NCI-H2171 (cell line): ENCODE data around the gene DEAF1.
A peak's percentile ranks its signal among the peaks of the same experiment; 100 is the strongest.

ENCODE experiments used
- DNase-seq: peaks from one replicate; lab custom pipeline; 2025; lab: John Stamatoyannopoulos, UW

Gene DEAF1

DNA sequence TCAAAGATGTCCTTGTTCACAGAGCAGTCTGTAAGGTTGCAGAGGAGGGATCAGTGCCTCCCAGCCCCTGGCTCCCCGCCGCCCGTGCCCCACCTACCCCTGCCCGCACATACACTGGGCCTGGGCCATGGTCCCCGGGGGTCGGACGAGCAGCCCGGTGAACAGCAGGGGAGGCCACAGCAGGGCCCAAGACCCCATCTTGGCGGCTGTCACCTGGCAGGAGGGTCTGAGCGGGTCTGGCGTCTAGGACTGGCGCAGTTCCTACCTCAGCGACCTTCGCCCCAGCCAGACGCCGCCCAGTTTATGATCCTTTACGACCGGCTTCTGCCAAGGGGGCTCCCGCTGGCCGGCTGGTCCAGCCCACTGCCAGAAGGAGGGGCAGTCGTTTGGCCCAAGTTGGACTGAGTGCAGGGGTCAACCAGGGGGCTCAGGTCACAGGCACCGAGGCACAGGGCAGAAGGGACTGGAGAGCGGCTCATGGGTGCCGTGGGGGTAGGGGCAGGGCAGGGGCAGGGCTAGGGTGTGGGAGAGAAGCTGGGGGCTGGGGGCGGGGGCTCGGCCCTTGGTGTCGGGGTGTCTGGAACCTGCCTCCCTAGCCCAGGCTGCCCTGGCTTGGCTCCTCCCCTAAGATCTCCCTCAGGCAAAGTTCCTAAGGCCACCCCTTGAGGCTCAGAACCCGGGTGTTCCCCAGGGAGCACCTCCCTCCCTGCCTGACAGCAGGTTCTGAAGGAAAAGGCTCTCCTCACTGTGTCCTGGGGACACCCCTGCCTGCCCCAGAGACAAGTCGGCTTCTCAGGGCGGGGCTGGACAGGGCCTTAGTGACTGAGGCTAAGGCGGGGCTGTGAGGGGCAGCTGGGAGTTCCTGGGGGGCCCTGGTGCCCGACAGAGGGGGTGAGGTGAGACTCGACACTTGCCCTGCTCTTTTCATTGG, 70.1 kb downstream of the DEAF1 start, which contains the start of gene CDHR5:
CDHR5 (minus strand) TSS at position 251 of the 931 bp plus-strand sequence; CDS start at position 198, 53 bp downstream.
- DNase-seq, result no peak

DNA sequence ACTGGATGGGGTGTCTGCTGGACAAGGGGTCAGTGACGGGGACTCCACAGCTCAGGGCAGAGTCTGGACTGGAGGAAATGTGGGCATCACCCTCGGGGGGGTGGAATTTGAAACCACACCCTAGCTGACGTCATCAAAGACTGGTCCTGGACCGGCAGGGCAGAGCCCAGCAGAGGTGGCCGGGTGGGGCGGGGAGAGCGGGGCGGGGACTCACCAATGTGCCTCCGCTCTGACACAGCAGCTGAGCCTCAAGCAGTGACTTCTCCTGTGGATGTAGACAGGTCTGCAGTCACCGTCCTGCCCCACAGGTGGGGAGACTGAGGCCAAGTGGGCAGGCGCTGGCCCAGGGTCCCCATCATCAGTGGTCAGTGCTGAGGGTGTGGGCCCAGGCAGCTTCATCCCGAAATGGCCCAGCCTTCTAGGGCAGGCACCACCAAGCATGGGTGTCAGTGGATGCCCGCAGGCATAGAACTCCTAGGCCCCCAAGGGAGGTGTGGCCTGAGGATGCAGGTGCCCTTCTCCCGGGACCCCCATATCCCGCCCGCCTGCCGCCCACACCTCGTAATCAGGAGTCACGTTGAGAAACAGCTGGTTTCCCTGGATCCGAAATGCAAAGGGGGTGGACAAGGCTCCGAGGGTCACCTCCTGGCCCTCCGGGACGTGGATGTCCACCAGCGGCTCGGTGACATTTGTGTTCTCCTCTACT, 70.9 kb downstream of the DEAF1 start:
- no peak for DNase-seq

DNA sequence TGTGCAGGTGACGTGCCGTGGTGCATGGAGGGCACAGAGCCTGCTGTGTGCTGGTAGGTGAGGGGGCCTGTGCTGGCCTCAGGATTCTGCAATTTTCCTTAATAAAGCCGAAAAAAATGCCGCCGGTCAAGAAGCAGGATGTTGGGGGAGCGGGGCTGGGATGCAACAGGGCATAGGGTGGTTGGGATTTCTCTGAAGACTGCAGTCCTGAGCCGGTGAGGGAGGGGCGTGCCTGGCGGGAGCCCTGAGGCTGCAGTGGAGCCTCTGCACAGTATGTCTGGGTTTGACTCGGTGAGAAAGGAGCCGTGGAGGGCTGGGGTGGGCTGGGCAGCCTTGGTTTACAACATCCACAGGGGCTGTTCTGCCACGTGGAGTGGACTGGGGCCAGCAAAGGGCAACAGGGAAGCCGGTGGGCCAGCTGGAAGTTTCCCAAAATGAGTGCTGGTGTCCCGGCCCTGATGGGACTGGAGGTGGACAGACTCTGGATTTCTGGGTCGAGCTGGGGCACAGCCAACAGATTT, 71.6 kb downstream of the DEAF1 start:
- no peak for DNase-seq

DNA sequence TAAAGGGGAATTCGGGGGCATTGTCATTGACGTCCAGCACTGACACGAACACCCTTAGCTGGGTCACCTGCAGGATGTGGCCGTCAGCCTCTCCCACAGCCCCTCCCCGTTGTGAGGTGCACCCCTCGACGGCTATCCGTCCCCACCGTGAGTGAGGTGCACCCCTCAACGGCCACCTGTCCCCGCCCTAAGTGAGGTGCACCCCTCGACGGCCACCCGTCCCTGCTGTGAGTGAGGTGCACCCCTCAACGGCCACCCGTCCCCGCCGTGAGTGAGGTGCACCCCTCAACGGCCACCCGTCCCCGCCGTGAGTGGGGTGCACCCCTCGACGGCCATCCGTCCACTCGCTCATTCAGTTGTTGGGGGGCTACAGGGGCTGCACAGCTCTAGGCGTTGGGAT, 73.2 kb downstream of the DEAF1 start:
- DNase-seq, result no peak

DNA sequence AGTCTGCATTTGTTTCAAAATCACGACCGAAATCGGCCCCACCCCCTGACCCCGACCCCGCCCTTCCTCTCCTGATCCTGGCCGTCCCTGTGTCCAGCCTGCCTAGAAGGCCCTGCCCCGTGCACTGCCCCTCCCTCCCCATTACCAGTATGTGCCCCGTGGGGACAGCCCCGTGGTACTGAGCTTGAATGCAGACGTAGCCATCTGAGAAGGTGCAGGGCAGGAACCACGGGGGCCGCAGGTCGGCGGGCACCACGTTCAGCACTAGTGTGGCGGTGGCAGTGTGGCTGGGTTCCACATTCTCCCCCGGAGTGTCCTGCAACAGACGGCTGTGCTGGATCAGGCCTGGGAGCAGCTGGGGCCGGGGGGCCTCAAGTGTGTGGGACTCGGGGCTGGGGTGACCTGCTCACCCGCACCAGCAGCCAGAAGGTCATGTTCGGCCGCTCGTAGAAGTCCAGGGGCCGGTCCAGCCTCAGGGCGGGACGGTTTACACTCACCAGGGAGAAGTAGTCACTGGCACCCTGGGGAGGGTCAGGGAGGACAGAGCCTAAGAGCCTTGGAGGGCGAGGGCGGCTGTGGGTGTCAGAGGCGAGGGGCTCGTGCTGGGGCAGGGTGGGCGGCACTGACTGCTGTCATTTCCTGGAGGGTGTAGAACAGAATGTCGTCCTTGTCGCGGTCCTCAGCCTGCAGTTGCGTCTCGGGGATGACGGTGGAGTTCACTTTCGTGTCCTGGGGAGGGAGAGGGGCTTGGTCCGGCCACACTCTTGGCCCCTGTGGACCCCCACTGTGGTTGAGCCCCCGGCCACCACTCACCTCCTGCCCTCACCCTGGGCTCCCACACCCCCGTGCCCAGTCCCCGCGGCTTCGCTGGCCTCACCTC, 73.8 kb downstream of the DEAF1 start:
- no peak for DNase-seq

DNA sequence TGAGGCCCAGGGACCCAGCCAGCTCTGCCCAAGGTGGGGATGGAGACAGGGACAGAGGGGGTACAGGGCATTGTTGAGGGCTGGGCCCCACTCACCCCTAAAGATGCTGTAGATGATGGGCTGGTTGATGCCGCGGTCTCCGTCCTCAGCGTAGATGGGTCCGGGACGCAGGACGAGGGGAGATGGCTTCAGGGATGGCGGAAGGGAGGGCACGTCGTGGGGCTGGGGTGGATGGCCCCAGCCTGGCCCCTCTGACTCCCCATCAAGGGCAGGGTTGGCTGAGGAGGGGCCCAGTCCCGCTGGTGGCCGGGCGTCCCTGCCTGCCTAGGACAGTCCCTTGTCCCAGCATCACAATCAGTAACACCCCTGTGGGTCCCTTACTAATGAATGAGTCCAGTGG, 74.8 kb downstream of the DEAF1 start:
- no peak for DNase-seq

DNA sequence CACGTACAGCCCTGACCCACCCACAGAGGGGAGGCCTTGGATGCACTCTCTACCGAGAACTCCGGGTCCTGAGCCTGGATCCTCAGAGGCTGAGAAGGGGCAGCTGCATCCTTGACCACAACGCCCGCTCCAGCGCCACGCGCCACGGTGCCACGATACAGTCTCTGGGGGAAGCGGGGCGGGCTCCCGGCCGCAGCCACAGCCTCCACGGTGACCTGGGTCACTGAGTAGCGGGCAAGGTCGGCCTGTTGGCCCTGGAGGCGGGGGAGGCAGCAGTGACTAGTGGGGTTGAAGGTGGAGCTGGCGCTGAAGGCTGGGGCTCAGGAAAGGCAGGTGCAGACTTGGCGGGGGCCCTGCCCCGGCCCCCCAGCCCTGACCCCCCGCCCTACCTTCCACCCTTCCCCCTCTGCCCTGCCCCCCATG, 75.4 kb downstream of the DEAF1 start:
- DNase-seq, result no peak

DNA sequence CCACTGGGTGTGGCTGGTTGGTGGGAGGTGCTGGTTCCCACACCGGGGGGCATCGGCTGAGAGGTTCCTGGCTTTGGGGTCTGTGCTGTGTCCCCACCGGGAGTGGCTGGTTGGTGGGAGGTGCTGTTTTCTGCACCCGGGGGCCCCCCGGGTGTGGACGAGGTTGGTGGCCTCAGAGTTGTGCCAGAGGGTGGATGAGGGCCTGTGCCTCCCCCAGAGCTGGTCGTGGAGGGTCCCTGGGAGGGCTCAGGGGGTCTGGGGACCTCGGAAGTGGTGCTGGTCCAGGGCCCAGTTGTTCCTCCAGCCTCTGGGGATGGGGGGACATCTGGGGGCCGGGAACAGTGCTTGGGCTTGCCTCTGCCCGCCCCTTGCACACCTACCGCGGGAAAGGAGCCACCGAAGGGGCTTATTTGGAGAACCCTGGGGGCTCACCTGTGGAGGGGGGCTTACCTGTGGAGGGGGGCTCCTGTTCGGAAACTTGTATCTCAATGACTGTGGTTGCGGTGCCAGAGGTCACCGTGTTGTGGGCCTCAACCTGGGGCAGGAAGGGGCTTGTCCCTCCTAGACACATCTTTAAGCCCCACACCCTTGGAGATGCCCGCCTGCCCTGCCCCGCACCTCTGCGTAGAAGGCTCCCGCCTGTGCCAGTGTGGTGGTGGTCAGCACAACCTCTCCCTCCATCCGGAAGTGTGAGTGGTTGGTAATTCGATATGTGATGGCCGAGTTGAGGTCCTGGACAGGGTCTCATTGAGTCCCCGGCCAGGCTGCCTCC, 76.0 kb downstream of the DEAF1 start:
- DNase-seq, result no peak

DNA sequence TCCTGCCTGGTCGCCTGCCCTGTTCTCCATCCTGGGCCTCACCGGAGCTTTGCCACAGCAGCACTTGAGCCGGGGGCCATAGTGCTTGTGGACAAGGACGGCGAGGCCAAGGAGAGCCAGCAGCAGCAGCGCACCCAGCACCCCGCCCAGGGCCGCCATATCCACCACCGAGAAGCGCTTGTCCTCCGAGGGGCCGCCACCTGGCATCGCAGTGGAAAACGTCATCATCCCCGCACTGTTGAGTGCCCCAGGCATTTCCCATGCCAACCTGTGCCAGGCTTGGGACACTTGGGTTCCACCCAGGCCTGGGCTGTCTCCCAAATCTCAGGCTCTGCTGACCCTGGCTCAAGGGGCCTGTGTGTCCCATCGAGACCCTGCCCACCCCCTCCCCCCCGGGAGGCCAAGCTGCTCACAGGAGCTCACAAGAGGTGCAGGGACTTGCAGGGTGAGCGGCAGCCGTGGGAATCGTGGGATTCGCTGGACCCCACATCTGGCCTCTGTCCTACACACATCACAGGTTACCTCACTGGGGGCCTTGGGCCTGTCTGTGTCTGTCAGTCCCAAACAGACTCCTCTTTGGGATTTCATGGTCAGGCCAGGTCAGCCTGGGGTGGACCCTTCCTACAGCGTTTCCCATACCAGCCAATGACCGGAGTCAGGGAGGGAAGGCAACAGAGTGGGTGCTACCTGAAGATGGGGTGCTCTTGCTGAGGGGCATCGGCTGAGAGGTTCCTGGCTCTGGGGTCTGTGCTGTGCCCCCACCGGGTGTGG, 76.9 kb downstream of the DEAF1 start:
- DNase-seq, result no peak

DNA sequence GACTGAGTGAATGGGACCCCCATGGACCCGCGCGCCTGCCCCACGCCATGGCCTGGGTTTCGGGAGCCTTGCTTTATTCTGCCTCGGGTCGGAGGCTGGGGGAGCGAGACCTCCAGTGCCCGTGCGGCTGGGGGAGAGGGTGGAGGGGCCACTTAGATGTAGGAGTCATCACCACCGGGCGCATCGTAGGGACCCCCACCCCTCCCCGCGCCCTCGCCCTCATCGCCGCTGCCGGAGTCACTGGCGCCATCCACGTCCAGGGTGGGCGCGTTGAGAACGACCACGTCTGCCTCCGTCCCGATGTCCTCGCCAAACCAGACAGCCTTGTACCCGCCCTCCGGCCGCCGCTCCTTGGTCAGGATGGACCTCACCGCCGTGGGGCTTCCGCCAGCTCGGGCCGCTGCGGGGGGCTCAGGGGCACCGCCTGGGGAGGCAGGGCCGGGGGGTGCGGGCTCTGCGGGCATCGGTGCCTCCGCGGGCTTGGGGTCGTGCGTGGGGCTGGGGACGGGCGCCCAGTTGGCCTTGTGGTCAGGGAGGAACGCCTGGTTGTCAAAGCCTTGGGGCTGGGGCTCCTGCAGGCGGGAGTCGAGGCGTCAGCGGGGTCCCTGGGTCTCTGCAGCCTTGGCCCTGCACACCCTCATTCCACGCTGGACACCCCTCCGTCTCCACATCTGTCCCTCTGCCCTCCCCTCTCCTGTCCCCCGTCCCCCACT, 77.7 kb downstream of the DEAF1 start:
- DNase-seq, result no peak

DNA sequence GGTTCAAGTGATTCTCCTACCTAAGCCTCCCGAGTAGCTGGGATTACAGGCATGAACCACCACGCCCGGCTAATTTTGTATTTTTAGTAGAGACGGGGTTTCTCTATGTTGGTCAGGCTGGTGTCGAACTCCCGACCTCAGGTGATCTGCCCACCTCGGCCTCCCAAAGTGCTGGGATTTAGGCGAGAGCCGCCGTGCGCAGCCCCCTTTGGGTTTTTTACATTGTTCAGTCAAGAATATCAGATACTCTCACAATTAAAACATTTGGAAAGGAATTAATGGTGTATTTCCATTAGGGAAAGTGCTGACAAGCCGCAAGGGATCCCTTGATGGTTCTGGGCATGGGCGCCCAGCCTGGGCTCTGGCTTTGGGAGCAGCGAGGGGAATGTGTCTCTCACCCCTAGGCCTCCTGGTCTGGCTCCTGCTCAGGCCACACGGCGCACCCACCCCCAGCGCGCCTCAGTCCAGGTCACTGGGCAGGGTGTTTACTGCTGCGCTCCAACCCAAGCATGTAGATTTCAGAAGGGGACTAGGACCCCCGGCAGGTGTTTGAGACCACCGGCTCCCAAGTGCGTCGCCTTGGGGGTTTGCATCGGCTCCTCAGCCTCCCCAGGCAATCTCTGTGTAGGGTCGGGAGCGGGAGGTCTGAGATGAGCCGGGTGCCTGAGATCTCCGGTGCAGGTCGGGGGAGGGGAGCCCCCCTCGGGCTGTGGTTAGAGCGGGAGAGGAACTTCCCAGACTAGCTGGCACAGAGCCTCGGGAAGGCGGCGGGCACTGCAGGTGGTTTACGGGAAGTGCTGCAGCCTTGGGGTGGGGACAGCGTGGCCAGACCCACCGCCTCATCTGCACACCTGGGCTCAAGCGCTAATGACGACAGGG, 78.5 kb downstream of the DEAF1 start:
- DNase-seq, result no peak

DNA sequence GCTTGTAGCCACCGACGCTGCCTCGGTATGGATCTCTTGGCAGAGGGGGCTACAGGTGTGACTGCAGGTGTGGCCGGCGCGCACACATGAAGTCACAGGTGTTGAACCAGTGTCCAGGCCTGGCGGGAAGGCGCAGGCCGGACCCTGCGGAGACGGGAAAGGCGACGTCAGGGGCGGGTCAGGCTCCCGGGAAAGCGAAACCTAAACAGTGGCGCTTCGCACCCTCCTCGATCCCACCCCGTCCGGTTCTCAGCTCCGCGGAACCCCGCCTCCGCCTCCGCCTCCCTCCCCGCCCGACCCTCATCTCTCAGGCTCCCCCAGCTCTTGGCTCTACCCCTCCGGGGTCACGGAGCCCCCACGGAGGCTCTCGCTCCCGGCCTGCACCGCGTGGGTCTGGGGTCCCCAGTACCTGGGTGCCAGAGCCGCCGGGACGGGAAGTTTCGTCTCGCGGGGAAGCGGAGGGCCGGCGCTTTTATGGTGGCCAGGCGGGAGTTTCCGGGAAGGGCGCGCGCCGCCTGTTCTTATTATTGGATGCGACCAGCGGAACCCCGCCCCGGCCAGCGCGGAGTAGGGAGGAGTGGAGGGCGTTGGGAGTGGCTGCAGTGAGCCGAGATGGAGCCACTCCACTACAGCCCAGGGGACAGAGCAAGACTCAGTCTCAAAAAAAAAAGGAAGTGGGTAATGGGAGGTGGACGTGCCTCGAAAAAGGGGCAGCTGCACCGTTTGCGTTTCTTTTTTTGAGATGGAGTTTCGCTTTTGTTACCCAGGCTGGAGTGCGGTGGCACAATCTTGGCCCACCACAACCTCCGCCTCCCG, 79.3 kb downstream of the DEAF1 start, which contains the start of gene IRF7:
IRF7 (minus strand) TSS at position 447 of the 816 bp plus-strand sequence. CDS start 586 bp downstream, outside the sequence.
- DNase-seq, result peak; percentile 44

DNA sequence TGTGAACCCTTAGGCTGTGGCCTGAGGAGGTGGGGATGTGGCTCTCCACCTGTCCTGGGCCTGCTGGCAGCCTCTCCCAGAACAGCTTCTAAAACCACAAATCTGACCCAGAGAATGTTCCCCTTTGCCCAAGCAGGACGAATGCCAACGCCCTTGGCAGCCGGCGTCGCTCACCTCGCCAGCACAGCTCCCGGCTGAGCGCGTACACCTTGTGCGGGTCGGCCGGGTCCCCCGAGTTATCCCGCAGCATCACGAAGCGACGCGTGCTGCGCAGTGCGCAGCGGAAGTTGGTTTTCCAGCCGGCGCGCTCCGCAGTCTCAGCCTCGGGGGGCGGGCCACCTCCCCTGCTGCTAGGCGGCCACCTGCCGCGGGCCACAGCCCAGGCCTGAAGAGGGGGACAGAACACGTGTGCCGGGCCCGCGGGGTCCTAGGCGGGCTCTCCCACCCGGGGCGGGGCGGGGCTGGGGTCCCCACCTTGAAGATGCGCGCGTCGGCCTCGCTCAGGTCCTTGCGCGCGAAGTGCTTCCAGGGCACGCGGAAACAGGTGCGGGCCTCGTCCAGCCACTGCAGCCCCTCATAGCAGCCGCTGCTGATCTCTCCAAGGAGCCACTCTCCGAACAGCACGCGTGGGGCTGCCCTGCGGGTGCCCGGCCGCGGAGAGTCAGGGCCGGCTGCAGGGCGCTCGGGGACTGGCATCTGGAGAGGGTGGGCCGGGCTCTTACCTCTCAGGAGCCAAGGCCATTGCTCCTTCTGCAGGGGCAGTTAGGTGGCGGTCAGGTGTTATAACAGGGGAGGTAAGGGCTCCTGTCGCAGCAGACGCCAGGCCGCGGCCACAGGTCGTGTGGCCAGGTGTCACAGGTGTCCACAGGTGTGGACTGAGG, 80.2 kb downstream of the DEAF1 start:
- no peak for DNase-seq

DNA sequence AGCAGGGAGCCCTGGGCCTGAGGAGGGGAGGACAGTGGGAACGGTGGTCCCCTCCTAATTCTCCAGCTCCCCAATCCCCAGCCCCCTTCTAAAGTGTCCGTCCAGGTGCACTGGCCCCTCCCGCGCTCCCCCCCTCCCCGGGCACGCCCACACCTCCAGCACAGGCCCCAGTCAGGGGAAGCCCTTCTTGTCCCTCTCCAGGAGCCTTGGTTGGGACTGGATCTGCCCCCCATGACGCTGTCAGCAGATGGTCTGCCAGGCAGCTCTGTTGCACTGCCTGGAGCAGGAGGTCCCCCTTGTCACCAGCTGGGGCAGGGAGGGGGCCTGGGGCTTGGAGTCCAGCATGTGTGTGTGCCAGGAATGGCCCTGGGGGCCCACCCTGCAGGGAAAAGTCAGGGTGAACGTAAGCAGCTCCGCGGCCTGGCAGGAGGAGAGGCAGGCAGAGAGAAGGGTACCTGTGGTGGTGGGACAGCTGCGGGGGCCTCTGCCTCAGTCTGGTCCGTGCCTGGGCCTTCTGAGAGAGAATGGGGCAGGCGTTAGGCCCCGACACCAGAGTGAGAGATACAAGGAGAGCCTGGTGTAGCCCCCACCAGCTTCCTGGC, 80.9 kb downstream of the DEAF1 start:
- DNase-seq, result no peak

DNA sequence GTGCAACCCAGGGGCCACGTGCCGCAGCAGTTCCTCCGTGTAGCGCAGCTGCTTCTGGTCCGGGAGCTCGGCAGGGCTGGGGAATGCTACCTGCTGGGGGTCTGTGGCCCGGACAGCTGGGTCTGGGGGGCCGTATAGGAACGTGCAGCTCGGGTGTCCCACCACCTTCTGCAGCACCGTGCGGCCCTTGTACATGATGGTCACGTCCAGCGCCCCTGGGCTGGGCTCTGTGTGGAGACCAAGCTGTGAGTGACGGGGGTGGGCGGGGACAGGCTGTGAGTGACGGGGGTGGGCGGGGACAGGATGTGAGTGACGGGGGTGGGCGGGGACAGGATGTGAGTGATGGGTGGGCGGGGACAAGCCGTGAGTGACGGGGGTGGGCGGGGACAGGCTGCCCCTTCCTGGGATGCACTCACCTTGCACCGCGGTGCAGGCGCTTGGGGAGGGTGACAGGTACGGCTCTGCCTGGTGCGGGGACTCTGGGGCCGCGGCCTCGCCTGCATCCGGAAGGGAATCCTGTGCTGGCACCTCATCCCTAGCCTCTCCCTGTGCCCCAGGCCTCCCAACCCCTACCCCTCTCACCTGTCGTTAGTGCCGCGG, 81.6 kb downstream of the DEAF1 start:
- peak; percentile 12 for DNase-seq

DNA sequence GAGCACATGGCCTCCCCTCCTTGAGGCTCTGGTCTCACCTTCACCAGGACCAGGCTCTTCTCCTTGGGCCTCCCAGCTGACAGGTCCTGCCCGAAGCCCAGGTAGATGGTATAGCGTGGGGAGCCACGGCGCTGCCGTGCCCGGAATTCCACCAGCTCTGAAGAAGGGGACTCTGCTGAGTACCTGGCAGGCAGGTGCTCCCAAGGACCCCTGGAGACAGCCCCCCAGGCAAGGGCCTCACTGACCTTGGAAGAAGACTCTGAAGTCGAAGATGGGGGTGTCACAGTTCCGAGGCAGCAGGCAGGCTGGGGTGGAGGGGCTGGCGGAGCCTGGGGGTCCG, 82.1 kb downstream of the DEAF1 start:
- DNase-seq, result no peak
